RPMI7951 (cell line): ENCODE data around the gene ACP3. TPM values are rescaled to one million over a fixed set of nuclear protein-coding genes. Genes with fewer than 3 reads are reported as not detected.
"Not testable (repeated sequence)": the region's sequence is repeated elsewhere in the genome, so short reads cannot be mapped to it uniquely, and the experiment has no call there.

Source experiments
- DNase-seq: peaks from one replicate; pipeline ENCODE4 v3.0.0-alpha.2; 2012; ENCODE audit warnings: low read depth
- total RNA-seq: library from RNA; depleted of rRNA; stranded (reverse); fragments of >200 nt; shearing (Covaris generic); gene quantifications from 2 replicates; pipeline ENCODE4 v1.2.3, GENCODE V29; 2014

The ACP3 gene
- total RNA-seq, 1 experiment from 2014 or later = 1.7 TPM

DNA sequence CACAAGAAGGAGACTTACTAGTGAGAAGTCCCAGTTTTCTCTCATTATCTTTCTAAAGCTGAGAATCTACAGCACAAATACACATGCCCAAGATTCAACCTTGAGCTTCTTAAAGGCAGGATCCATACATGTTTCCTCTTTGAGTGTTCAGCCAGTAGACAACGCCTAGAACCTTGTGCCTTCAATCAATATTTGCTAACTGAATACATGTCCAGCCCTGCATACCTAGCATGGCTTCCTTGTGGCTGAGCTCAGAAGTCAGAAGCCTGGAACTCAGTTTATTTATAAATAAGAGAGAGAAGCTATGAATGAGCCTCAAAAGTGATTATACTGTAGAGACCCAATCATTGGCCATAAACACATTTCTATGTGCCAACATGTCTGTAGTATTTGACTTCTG lies 43.5 kb downstream of the ACP3 start:
- DNase-seq = no peak

DNA sequence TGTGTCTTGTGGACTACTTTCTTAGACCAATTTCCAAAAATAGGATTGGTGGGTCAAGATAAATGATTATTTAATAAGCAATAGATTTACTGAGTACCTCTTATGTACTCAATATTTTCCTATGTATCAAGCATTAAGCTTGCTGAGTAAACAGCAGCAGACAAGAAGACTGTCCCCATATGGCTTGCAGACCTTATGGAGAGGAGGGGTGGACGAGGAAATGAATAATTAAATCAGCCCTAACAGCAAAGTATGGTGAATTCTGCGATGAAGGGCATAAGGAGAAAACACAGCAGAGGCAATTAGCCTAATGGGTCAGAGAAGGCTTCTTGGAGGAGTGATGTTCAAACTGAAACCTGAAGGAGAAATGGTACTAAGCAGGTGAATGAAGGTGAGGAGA lies 45.1 kb downstream of the ACP3 start:
- no peak for DNase-seq

GRCh38 chr3:132368515-132368914 lies 51.3 kb downstream of the ACP3 start:
- no peak for DNase-seq

GRCh38 chr3:132368962-132369361 lies 51.8 kb downstream of the ACP3 start:
- no peak for DNase-seq

- not testable (repeated sequence) for DNase-seq
Measured at GRCh38 chr3:132376945-132377354, 59.7 kb downstream of the ACP3 start.

- DNase-seq = no peak
Measured at GRCh38 chr3:132378048-132378762, 61.0 kb downstream of the ACP3 start.

DNA sequence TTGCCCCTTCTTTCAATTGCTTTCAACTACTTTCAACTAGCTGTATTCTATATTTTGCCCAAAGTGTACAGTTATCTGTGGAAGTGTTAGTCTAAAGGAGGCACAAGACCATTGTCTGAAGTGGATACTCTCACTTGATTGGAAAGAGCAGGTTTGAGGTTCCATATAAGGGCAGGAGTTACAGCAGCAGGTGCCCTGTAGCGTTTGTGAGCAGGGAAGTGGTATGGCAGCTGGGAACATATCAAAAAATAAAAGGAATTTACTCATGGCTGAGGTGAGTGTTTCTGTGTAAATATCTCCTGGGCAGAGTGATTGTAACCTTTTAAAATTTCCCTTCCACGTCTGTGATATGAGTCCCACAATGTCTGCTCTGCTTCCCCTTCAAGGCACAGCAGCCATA lies 61.6 kb downstream of the ACP3 start:
- no peak for DNase-seq

DNA sequence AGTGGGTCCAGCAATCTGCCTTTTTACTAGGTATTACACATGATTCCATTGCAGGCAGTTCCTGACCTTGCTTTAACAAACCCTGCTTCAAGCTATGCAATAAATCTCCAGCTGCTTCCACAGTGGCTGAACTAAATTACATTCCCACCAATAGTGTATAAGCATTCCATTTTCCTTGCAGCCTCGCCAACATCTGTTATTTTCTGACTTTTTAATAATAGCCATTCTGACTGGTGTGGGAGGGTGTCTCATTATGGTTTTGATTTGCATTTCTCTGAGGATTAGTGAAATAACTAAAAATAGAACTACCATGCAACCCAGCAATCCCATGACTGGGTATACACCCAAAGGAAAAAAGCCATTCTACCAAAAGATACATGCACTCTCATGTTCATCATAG lies 63.7 kb downstream of the ACP3 start:
- no peak for DNase-seq

GRCh38 chr3:132381348-132381944 lies 64.2 kb downstream of the ACP3 start:
- no peak for DNase-seq

GRCh38 chr3:132382267-132382666 lies 65.1 kb downstream of the ACP3 start:
- DNase-seq = no peak

- DNase-seq = no peak
Measured at GRCh38 chr3:132382688-132383194, 65.5 kb downstream of the ACP3 start.

DNA sequence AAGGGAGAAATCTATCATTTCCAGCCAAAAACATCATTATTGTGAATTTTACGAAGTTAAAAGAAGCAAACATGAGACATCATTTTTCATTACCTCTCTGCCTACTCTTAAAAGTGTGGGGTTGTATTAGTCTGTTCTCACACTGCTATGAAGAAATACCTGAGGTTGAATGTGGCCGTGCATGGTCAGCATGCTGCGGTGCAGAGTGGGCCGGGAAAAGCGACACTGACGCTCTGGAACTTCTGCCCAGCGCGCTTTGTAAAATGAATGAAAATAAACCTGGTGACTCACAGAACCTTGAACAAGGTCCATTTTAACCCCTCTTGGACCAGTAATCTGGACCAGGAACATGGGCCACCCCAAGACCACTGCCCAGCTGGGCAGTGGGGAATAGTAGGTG lies 69.1 kb downstream of the ACP3 start:
- DNase-seq = no peak

GRCh38 chr3:132392675-132393074 lies 75.5 kb downstream of the ACP3 start:
- DNase-seq = not testable (repeated sequence)

GRCh38 chr3:132394320-132394719 lies 77.1 kb downstream of the ACP3 start:
- peak; percentile 22 for DNase-seq

- DNase-seq = no peak
Measured at GRCh38 chr3:132395126-132395525, 77.9 kb downstream of the ACP3 start.

- no peak for DNase-seq
Measured at GRCh38 chr3:132396255-132396654, 79.0 kb downstream of the ACP3 start.

GRCh38 chr3:132396776-132397175 lies 79.6 kb downstream of the ACP3 start:
- not testable (repeated sequence) for DNase-seq

- peak; percentile 40 for DNase-seq
Measured at GRCh38 chr3:132399054-132399929, 82.1 kb downstream of the ACP3 start.

GRCh38 chr3:132401255-132401654 lies 84.0 kb downstream of the ACP3 start:
- no peak for DNase-seq

DNA sequence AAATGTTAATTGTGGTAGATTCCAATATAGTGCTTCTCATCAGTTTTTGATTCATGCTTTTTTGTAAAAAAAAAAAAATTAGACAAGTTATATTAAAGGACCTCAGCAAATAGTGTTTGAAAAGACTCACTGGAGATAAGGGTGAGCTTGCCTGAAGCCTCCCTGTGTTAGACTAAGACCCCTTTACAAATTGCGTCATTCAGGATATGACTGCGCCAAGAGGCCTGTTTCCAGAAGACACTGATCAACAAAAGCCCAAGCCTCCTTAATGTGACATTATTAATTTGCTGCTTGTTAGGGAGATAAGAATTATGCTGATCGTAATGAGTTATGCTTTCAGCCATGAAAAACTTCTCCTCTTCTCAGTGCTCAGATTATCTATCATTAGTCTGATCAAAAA lies 87.1 kb downstream of the ACP3 start:
- DNase-seq = no peak

- no peak for DNase-seq
Measured at GRCh38 chr3:132405188-132405587, 88.0 kb downstream of the ACP3 start.

DNA sequence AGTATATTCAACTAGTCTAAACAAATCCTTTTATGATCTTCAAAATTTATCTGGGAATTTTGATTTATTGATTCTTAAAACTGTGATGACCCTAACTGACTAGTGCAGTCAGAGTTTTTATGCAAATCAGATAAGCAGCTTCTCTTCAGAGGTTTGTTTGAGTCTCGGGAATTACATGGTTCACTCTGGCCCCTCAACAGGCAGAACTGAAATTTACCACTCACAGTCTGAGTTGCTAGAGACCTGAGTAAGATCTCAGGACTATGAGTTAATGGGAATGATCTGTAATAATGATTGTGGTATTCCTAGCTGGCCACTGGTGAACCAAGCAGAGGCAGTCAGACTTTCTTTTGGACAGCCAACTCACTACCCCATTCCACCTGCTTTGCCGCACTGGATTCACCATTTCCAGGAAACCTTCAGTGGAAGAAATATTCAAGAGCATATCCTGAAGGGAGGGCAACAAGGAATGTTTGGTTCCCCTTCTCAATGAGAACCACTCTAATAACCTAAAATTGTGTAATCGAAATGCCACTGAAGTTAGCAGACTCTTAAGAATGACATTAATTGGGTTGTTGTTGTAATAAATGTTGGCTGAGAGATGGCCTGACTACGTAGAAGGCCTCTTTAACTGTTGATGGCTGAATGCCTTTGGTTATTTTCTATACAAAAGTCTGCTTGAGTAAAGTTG lies 88.5 kb downstream of the ACP3 start:
- DNase-seq = no peak
